Small intestine (tissue), 7 donors: ENCODE data around the gene XPC. TPM values are rescaled to one million over a fixed set of nuclear protein-coding genes. Genes with fewer than 3 reads are reported as not detected.
A peak's percentile ranks its signal among the peaks of the same experiment; 100 is the strongest.
"Not testable (repeated sequence)": the region's sequence is repeated elsewhere in the genome, so short reads cannot be mapped to it uniquely, and the experiment has no call there.

Source experiments
- DNase-seq, 2 donors: peaks; one replicate each; pipeline versions ENCODE4 v3.0.0 to v3.0.0-alpha.2; 2013
- FAIRE-seq: peaks from 2 replicates; lab custom pipeline; 2012; peaks lifted over from hg19 to GRCh38; lab: Jason Lieb, UNC
- H3K27ac ChIP-seq, 3 donors: one replicate each; pipeline ENCODE4 v1.5.1; 2013; ENCODE audit warnings: low read length in 2 of 3, mild to moderate bottlenecking in 2 of 3, control low read depth in 1 of 3, inconsistent platforms in 1 of 3, low read depth in 1 of 3, moderate library complexity in 1 of 3
- H3K27me3 ChIP-seq, 3 donors: one replicate each; pipeline ENCODE4 v1.6.1; 2013; ENCODE audit warnings: low read length in 3 of 3, inconsistent platforms in 1 of 3; ENCODE audit not compliant: control insufficient read depth in 3 of 3, insufficient read depth in 3 of 3
- H3K36me3 ChIP-seq, 3 donors: one replicate each; pipeline ENCODE4 v1.6.1; 2013; ENCODE audit warnings: low read length in 3 of 3, inconsistent platforms in 1 of 3, low read depth in 1 of 3, mild to moderate bottlenecking in 1 of 3, moderate library complexity in 1 of 3; ENCODE audit not compliant: control insufficient read depth in 3 of 3, insufficient read depth in 2 of 3
- H3K4me1 ChIP-seq, 3 donors: one replicate each; pipeline ENCODE4 v1.6.1; 2013; ENCODE audit warnings: low read length in 2 of 3, inconsistent platforms in 1 of 3, low read depth in 1 of 3, mild to moderate bottlenecking in 1 of 3, moderate library complexity in 1 of 3; ENCODE audit not compliant: control insufficient read depth in 3 of 3, insufficient read depth in 2 of 3
- H3K4me3 ChIP-seq, 3 donors: one replicate each; pipeline ENCODE4 v1.5.1; 2013; ENCODE audit warnings: low read length in 3 of 3, control low read depth in 1 of 3, inconsistent platforms in 1 of 3, low read depth in 1 of 3, mild to moderate bottlenecking in 1 of 3, moderate library complexity in 1 of 3
- H3K9me3 ChIP-seq, 2 donors: one replicate each; pipeline ENCODE4 v1.6.1; 2013; ENCODE audit warnings: low read depth in 1 of 2, low read length in 1 of 2; ENCODE audit not compliant: control insufficient read depth in 2 of 2, insufficient read depth in 1 of 2
- WGBS, 3 donors: extraction: QIAGEN DNeasy Blood & Tissue Kit; methylation state at CpG; one replicate each; pipeline ENCODE4 v1.1.7; 2013; 5-methylcytosine and 5-hydroxymethylcytosine counted together
- polyA plus RNA-seq, 4 donors: library from polyadenylated mRNA; stranded (reverse) in 3 of 4; unstranded in 1 of 4; fragments of 200-250 nt in 3 of 4; fragments of 120-200 nt in 1 of 4; gene quantifications; one replicate each; pipeline versions ENCODE4 v1.2.1 to v1.2.3, GENCODE V29; 2013
- donor health status: healthy with polysubstance abuse.
- donor health status: control.
- donor health status: control.
- donor health status: Bipolar disorder and iron deficiency.
- donor health status: healthy.

The XPC gene
- polyA plus RNA-seq, 4 donors: 17.3 to 38.6 (median 24.4) TPM

DNA sequence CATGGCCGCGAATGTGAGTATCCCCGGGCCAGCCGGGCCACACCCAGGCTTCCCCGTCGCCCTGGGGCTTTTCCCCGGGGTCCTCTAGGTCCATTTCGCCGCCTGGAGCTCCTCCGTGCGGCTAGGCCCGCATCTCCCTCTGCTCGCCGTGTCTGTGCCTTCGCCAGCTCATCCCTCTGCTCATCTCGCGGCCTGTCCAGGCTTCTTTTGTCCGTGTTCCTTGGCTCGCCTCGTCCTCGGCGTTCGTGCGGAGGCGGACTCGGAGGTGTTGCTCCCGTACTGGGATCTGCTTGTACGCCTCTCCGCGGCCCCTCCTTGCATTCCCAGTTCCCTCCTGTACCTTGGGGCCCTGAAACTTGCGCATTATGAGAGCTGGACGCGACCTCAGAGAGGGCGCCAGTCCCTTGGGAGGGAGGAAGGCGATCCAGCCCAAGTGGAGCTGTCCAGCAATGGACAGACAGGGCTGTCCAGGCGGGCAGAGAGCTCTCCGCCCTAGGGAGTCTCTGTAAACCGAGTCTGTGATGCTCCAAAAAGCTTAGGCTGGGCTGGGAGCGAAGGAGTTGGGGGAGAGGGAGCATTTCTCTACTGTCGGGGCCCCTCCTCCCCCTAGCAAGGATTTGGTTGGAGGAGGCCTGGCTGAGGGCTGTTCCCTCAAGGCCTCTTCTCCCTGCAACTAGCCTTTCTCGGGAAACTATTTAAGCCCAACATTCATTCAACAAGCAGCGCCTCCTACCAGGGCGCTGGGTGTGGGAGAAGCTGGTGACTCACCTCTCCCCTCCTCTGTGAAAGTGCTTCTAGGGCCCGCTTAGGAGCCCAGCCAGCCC lies 53.0 kb downstream of the XPC start:
- peaks cover 8 to 43% (median 14%) of the 10 kb centered on the region in 3 donors for H3K4me1 ChIP-seq
- H3K27me3 ChIP-seq: no peaks in the 10 kb centered on the region
- H3K36me3 ChIP-seq: peaks cover 0 to 31% (median 2%) of the 10 kb centered on the region in 3 donors
- 0 to 1% (median 1%) methylated on average over 35 to 44 of the region's 44 CpGs for WGBS, 3 donors
- H3K4me3 ChIP-seq: peak overlapping the region; percentile 80 to 97 (median 80)
- H3K27ac ChIP-seq: peak overlapping the region; percentile 68 to 94 (median 90)
- no peaks in the 10 kb centered on the region for H3K9me3 ChIP-seq
- peak; percentile 78 to 87 for DNase-seq
- FAIRE-seq: no peak

DNA sequence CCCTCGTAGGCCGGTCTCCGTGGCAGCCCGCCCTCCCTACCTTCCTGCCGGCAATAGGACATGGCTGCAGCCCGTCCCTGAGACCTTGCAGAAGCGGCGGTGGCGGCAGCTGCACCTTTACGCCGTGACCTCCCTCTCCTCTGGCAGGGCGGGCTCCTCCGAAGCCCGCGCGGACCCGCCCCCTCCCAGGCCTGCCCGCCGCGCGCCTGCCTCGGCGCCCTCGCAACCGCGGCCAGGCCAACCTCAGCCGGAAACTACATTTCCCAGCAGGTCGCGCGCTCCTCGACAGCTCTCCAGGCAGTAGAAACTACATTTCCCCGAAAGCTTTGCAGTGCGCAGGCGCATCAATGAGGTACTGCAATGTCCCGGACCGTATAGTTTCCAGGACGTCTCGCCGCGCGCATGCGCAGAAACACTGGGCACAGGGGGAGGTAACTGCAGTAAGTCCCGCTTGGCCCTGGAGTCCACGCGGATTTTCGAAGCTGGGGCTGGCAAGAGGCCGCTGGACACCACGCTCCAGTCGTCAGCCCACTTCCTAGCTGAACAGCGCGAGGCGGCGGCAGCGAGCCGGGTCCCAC lies 53.7 kb downstream of the XPC start, which contains the start of the genes CHCHD4 and TMEM43:
Gene CHCHD4 (minus strand): TSS at position 256 of the 578 bp plus-strand sequence. CDS start 194 bp downstream, at position 62.
Gene TMEM43 (plus strand): TSS at position 438 of the 578 bp plus-strand sequence. CDS start 142 bp downstream, outside the sequence.
- H3K4me3 ChIP-seq: peak within 1 kb of the TSS; percentile 80 to 97 (median 84)
- no peak for FAIRE-seq
- 0 to 1% (median 0%) methylated on average over 45 to 55 of the region's 55 CpGs for WGBS, 3 donors

DNA sequence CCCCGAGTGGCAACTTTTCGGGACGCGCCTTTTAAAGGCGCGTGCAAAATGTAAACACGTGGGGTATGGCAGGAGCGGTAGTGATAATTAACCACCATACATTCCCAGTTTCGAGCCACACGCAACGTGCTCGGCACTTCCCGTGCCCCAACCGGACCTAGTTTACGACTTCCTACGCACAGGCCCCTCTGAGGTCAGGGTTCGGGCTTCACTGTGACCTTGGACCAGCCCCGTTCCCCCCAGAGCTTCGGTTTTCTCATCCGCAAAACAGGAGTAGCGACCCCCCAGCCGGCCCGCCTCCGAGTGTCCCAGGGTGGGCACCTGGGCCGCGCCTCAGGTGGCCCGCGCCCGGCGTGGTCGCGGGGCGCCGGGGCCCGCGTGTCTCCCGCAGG lies 54.2 kb downstream of the XPC start:
- DNase-seq: peak; percentile 80 to 86
- Histone ChIP-seq H3K9me3 (no peaks in the 10 kb centered on the region), H3K4me1 (peaks cover 8 to 55% (median 14%) of the 10 kb centered on the region in 3 donors), H3K36me3 (peaks cover 0 to 29% (median 2%) of the 10 kb centered on the region in 3 donors), H3K27ac (peak overlapping the region; percentile 63 to 91 (median 80)), H3K27me3 (no peaks in the 10 kb centered on the region), H3K4me3 (peak overlapping the region; percentile 70 to 84 (median 80))
- no peak for FAIRE-seq
- WGBS, 3 donors: 0 to 1% (median 0%) methylated on average over 35 to 37 of the region's 37 CpGs

More for the DNA sequence above, 53.7 kb downstream of the XPC start, which contains the start of the genes CHCHD4 and TMEM43:
- peaks cover 8 to 50% (median 14%) of the 10 kb centered on the region in 3 donors for H3K4me1 ChIP-seq
- H3K9me3 ChIP-seq: no peaks in the 10 kb centered on the region
- peak within 1 kb of the TSS; percentile 80 to 94 (median 91) for H3K27ac ChIP-seq
- DNase-seq: peak; percentile 99 to 100
- H3K27me3 ChIP-seq: no peaks in the 10 kb centered on the region
- H3K36me3 ChIP-seq: peaks cover 0 to 32% (median 2%) of the 10 kb centered on the region in 3 donors

DNA sequence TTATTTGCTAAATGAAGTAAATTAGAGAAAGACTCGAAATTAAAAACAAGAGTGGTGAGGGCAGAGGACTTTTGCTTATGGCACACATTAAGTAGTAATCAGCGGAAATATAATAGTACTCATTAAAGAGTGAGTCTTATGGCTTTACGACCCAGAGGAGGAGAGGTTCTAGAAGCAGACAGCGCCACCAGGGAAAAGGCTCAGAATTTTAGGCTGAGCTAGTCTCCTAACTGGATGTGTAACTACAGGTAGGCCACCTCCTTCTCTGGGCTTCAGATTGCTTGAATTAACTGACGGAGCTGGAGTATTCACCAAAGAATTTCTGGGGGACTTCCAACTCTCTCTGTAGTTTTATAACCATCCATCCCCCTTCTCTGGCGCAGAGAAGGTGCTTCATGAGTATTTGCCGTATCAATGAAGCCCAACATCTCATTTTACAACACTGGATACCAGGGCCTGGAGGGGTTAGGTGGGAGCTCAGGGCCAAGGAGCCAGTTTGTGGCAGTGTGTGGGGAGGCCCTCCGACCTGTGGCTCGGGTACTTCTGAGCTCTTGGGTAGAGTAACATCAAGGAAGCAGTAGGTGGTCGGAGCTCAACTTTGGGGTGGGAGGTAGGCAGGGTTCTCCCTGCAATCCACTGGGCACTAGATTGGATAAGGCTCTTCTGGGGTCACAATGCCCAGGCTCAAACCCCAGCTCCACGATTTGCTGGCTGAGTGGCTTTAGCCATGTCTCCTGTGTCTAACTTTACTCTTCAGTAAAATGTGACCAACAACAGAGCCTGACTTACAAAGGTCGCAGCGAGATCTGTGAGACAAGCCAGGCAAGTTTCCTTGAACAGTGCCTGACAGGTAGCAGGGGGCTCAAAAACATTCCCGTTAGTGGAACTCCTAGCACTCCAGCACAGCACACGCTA lies 54.8 kb downstream of the XPC start:
- DNase-seq (no peak), FAIRE-seq (no peak)
- 20 to 39% (median 29%) methylated on average over 15 of the region's 15 CpGs for WGBS, 3 donors
- peaks cover 8 to 58% (median 14%) of the 10 kb centered on the region in 3 donors for H3K4me1 ChIP-seq
- H3K9me3 ChIP-seq: no peaks in the 10 kb centered on the region
- H3K36me3 ChIP-seq: peaks cover 0 to 33% (median 0%) of the 10 kb centered on the region in 3 donors
- no peaks in the 10 kb centered on the region for H3K27me3 ChIP-seq
- peak overlapping the region; percentile 70 to 84 (median 80) for H3K4me3 ChIP-seq
- H3K27ac ChIP-seq: peak overlapping the region; percentile 63 to 91 (median 80)

DNA sequence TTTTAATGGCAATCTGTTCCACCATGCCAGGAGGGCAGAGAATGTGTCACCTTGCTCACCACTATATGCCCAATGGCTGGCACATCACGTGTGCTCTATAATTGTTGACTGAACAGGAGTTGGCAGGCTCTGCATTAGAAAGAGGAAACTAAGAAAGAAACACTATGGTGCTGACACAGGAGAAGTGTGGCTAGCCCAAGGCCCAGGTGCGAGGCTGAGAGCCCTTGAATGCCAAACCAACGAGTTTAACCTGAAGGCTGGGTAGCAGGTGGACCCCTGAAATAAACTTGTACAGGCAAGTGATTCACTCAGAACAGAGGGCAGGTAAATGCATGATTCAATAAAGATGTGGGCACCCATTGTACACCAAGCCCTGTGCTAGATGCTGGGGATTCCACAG lies 56.1 kb downstream of the XPC start:
- WGBS, 3 donors: 69 to 83% (median 82%) methylated on average over 3 of the region's 3 CpGs
- no peaks in the 10 kb centered on the region for H3K27me3 ChIP-seq
- H3K9me3 ChIP-seq: no peaks in the 10 kb centered on the region
- H3K4me3 ChIP-seq: no peak overlapping the region
- no peak overlapping the region for H3K27ac ChIP-seq
- peaks cover 0 to 32% (median 0%) of the 10 kb centered on the region in 3 donors for H3K36me3 ChIP-seq
- DNase-seq (no peak), FAIRE-seq (no peak)
- peaks cover 8 to 60% (median 14%) of the 10 kb centered on the region in 3 donors for H3K4me1 ChIP-seq

DNA sequence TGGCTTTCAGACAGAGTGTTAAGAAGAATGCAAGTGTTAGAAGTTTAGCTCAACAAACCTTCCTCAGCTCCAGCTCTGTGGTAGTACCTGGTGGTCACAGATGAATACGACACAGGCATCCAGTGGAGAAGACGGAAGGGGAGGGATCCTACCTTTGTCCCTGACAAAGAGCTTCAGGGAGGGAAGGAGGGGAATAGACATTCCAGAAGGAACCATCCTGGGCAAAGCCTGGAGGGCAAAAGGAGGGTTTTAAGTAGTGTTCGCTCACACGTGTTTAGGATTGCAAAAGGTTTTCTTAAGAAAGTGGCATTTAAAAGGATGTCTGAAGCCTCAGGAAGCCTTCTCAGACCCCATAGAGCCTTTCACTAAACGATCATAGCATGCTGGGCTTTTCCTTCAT lies 56.5 kb downstream of the XPC start:
- Histone ChIP-seq H3K9me3 (no peaks in the 10 kb centered on the region), H3K27me3 (no peaks in the 10 kb centered on the region), H3K36me3 (peaks cover 0 to 33% (median 0%) of the 10 kb centered on the region in 3 donors), H3K4me3 (no peak overlapping the region), H3K4me1 (peaks cover 8 to 56% (median 12%) of the 10 kb centered on the region in 3 donors), H3K27ac (no peak overlapping the region)
- no peak for FAIRE-seq
- 83 to 91% (median 86%) methylated on average over 5 of the region's 5 CpGs for WGBS, 3 donors
- no peak for DNase-seq

DNA sequence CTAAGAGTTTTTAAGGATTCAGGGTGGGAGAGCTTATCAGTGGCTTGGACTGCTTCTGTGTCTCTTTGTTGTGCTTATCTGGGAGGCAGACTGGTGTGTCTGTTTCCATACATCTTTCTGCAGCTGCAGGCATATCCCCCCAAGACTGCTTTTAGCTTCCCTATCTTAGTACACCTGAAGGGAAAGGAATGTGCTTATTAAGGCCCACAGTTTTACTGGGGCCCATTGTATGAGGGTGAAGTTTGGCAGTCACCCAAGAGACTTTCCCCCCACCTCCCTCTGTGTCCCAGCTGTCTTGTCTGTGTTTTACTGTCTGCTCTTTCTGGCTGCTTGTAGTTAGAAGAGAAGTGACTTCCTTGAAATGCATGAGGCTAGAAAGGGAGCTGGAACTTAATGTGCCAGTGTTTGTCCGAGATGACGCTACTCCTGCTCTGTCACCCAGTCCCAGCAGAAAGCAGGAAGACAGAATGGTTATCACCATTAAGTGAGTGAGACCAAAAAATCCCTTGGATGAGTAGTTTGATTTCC lies 57.4 kb downstream of the XPC start:
- not testable (repeated sequence) for DNase-seq, FAIRE-seq, H3K27me3 ChIP-seq, H3K4me3 ChIP-seq, H3K9me3 ChIP-seq
- peaks cover 2 to 48% (median 4%) of the 10 kb centered on the region in 3 donors for H3K4me1 ChIP-seq
- peaks cover 0 to 39% (median 0%) of the 10 kb centered on the region in 3 donors for H3K36me3 ChIP-seq
- peak overlapping the region in 1 of 3 donors; percentile 32 for H3K27ac ChIP-seq
- WGBS, 3 donors: 55 to 88% (median 56%) methylated on average over 2 of the region's 2 CpGs
